NCI-H446 treated with DMSO at 0.1 percent for 48 hours (cell line): Measurements from ENCODE around the gene TBC1D13.
"Not testable (repeated sequence)": the region's sequence is repeated elsewhere in the genome, so short reads cannot be mapped to it uniquely, and the experiment has no call there.

ENCODE experiments used
- DNase-seq: peaks from one replicate; lab custom pipeline; 2025; lab: John Stamatoyannopoulos, UW

The TBC1D13 gene

GRCh38 chr9:128786681-128787601 lies at the start of gene TBC1D13:
TBC1D13 (plus strand) TSS chr9:128787253; CDS start chr9:128787354, 101 bp downstream.
- DNase-seq, result peak; percentile 56

- DNase-seq, result no peak
Observed at GRCh38 chr9:128742401-128742800, 44.7 kb upstream of the TBC1D13 start.

- DNase-seq, result no peak
Observed at GRCh38 chr9:128743421-128743820, 43.6 kb upstream of the TBC1D13 start.

GRCh38 chr9:128747241-128747640 lies 39.8 kb upstream of the TBC1D13 start:
- DNase-seq, result no peak

- DNase-seq, result no peak
Observed at GRCh38 chr9:128750926-128751595, 36.0 kb upstream of the TBC1D13 start.

- no peak for DNase-seq
Observed at GRCh38 chr9:128753627-128754026, 33.4 kb upstream of the TBC1D13 start.

GRCh38 chr9:128757602-128758001 lies 29.5 kb upstream of the TBC1D13 start:
- DNase-seq, result no peak

GRCh38 chr9:128762671-128763449 lies 24.2 kb upstream of the TBC1D13 start:
- DNase-seq, result no peak

- DNase-seq, result no peak
Observed at GRCh38 chr9:128764361-128764760, 22.7 kb upstream of the TBC1D13 start.

GRCh38 chr9:128765499-128765898 lies 21.6 kb upstream of the TBC1D13 start:
- no peak for DNase-seq

GRCh38 chr9:128768606-128769005 lies 18.4 kb upstream of the TBC1D13 start:
- DNase-seq, result no peak

GRCh38 chr9:128770286-128771030 lies 16.6 kb upstream of the TBC1D13 start:
- DNase-seq, result no peak

- no peak for DNase-seq
Observed at GRCh38 chr9:128771094-128771721, 15.8 kb upstream of the TBC1D13 start.

GRCh38 chr9:128771745-128772519 lies 15.1 kb upstream of the TBC1D13 start, which contains the start of gene ZER1:
ZER1 (minus strand) TSS chr9:128771927; CDS start chr9:128755565, 16,362 bp downstream.
- DNase-seq, result peak; percentile 40

- DNase-seq, result no peak
Observed at GRCh38 chr9:128773049-128773448, 14.0 kb upstream of the TBC1D13 start.

- no peak for DNase-seq
Observed at GRCh38 chr9:128774804-128775203, 12.2 kb upstream of the TBC1D13 start.

- DNase-seq, result not testable (repeated sequence)
Observed at GRCh38 chr9:128780093-128780492, 7.0 kb upstream of the TBC1D13 start.

- DNase-seq, result no peak
Observed at GRCh38 chr9:128781187-128782070, 5.6 kb upstream of the TBC1D13 start.

- DNase-seq, result no peak
Observed at GRCh38 chr9:128782669-128783068, 4.4 kb upstream of the TBC1D13 start.
